GM12872 (cell line): Measurements from ENCODE around the gene HMGB4.

Experiments
- TF ChIP-seq, protein P1 (sequence below): IDR thresholded peaks from 3 replicates; pipeline ENCODE4 v1.5.1; 2011; ENCODE audit warnings: low read depth, mild to moderate bottlenecking, low read length, moderate library complexity; ENCODE audit not compliant: insufficient read depth

The HMGB4 gene

DNA sequence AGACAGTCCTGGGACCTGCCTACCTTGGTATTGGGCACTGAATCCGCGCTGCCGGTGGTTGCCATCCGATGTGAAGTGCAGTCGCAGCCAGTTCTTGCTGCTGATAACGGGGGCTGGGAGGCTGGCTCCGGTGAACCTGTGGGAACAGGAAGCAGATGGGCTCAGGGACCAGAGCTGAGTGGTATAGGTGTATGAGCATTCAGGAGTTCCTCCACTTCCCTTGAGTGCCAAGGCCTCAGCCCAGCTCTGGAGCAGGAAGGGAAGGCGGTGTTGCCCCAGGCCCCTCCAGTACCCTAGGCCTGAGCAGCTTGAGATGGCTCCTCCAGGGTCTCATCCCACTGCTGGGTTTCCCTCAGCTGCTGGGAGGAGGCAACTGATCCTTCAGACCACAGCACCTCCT lies 17.0 kb upstream of the HMGB4 start:
- TF ChIP-seq, protein P1, sequence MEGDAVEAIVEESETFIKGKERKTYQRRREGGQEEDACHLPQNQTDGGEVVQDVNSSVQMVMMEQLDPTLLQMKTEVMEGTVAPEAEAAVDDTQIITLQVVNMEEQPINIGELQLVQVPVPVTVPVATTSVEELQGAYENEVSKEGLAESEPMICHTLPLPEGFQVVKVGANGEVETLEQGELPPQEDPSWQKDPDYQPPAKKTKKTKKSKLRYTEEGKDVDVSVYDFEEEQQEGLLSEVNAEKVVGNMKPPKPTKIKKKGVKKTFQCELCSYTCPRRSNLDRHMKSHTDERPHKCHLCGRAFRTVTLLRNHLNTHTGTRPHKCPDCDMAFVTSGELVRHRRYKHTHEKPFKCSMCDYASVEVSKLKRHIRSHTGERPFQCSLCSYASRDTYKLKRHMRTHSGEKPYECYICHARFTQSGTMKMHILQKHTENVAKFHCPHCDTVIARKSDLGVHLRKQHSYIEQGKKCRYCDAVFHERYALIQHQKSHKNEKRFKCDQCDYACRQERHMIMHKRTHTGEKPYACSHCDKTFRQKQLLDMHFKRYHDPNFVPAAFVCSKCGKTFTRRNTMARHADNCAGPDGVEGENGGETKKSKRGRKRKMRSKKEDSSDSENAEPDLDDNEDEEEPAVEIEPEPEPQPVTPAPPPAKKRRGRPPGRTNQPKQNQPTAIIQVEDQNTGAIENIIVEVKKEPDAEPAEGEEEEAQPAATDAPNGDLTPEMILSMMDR: no peak

DNA sequence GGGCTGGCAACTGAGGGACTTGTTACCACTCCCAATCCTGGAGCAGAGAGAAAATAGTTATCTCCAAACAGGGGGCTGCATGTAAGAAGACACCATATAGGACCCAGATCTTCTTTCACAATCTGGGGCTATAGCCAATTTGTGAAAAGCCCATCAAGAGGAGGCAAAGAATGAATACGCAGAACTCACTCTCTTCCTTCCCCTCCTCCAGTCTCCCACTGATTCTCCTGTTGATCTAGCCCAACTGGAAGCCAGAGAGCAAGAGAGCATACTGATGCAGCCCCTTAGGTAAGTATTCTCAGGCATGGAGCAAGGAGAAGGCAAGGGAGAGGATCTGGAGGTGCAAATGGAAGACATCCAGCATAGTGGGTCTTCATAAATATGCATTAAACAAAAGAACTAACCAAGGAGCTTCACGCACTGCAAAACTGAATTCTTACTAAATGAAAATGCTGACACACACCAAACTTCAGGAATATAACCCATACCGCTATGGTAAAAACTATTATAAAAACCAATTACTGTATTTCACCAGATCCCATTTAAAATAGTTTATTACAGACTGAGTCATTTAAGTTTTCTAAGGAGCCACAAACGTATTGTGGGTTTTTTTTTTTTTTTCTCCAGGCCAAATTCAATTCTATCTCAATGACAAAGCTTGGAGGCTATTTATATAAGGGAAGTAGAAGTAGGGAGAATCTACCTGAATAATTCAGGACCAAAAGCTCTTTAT lies 15.5 kb upstream of the HMGB4 start:
- TF ChIP-seq, protein P1: no peak

DNA sequence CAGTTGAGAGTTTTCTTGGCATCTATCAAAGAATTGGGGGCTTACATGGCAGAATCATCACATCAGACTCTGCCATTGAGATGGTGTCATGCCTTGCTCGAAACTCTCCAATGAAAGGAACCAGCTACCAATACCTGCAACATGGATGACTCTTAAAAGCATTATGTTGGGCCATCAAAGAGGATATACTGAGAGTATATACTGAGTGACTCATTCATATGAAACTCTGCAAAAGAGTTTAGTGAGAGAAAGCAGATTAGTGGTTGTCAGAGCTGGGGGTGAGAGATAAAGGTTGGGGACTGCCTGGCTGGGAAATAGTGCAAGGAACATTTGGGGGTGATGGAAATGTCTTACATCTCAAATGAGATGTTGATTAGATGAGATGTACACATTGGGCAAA lies 14.7 kb upstream of the HMGB4 start:
- TF ChIP-seq, protein P1: no peak

DNA sequence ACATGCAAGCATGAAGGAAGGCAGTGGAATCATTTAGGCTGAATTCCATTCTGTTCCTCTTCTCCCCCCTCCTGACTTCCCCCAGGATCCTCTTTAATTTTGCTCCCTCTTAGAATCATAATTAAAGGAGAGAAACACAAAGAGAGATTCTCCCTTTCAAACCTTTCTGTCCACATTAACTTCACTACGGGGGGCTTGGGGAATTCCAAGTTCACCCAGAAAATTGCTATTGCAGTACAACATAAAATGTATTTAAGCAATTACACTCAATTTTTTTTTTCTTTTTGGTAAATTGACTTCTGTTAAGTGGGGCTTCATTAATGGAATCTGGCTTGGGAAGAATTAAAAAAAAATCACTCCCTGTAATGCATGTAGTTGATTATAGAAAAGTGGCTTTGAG lies 13.4 kb upstream of the HMGB4 start:
- TF ChIP-seq, protein P1: no peak

DNA sequence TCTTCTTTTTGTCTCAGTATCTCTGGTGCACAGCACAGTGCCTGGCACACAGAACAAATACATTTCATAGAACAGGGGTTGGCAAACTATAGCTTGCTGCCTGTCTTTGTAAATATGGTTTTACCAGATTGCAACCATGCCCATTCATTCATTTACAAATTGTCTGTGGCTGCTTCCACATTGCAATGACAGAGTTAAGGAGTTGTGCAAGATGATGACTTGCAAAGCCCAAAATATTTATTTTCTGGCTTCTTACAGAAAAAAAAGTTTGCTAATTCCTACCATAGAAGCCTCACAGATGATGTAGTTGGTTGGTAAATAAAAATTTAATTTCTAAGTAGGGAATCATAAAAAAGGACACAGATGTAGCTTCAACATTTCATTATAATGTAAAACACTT lies 11.2 kb upstream of the HMGB4 start:
- TF ChIP-seq, protein P1: no peak

DNA sequence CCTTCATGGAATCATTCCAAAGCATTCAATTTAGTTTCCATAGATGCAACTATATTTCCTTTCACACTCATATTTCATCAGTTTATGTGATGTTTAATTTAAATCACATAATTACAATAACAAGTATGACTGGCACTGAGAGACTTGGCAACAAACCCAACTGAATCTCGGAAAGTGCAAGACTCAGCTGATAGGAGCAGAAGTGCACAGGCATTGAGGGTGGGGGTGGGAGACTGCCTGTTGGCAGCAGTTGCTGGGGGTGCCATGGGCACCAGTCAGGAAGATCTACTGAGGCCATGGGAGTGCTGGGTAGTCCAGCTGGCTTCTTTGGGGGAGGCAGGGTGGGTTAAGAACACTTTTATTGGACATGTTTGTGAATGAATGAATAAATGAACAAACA lies 10.4 kb upstream of the HMGB4 start:
- TF ChIP-seq, protein P1: no peak

DNA sequence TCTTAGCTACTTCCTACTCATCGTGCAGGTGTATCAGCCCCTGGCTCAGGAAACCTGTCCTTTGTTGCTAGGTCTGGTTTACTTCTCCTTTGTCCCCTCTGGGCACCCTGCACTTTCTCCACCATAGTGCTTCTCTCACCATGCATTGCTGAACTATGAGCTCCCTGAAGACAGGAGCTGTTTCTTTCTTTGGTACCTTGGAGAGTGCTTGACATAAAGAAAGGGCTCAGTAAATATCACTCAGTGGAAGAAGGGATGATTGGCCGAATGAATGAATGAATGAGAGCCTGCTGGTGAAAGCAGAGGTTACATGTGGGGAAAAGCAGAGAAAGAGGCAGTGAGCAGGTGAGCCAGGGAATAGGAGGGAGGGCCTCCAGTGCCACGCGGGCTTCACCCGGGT lies 9.8 kb upstream of the HMGB4 start:
- TF ChIP-seq, protein P1: no peak

DNA sequence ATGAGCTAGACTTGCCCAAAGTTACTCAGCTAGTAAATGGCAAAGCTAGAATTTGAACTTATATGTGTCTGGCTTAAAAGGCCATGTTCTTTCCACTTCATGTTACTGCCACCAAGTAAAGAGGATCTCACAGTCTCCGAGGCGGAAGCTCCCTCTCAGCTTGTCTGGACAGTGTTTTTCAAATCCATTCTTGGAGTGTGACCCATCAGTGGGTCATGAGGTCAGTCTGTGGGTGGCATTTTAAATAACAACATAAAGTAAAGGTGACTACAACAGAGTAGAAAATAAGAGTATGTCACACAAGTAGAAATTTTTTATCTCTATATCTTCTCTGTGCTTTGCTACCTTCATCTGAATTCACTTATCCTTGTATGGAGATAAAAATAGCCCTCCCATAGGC lies 3.2 kb upstream of the HMGB4 start:
- TF ChIP-seq, protein P1: no peak
